Stimulated activated naive CD8-positive, alpha-beta T cell treated with anti-CD3 and anti-CD28 coated beads, Interleukin-15, amount 100 ng/mL, for 72 hours (primary cell): Measurements from ENCODE around the gene PEX5.
"Not testable (repeated sequence)": the region's sequence is repeated elsewhere in the genome, so short reads cannot be mapped to it uniquely, and the experiment has no call there.

Experiments
- ATAC-seq: fragments of 150-1000 bp; cut with Tn5 transposase; 2 replicates; pipeline ENCODE4 v1.10.0; 2021; ENCODE audit warnings: mild to moderate bottlenecking, moderate library complexity
- DNase-seq, 2 donors: peaks; one replicate each; pipeline ENCODE4 v3.0.0; 2021 to 2022
- H3K27ac Mint-ChIP-seq, 2 donors: one replicate each; pipeline ENCODE4 v1.8.0; 2022; ENCODE audit warnings: mild to moderate bottlenecking in 2 of 2, mixed read lengths in 2 of 2, moderate library complexity in 2 of 2
- H3K27me3 Mint-ChIP-seq: one replicate; pipeline ENCODE4 v1.8.0; 2022; ENCODE audit warnings: mixed read lengths
- H3K4me1 Mint-ChIP-seq: one replicate; pipeline ENCODE4 v1.8.0; 2022; ENCODE audit warnings: mild to moderate bottlenecking, mixed read lengths
- H3K4me3 Mint-ChIP-seq, 2 donors: one replicate each; pipeline ENCODE4 v1.8.0; 2022; ENCODE audit warnings: mild to moderate bottlenecking in 2 of 2, mixed read lengths in 2 of 2, moderate library complexity in 1 of 2
- H3K9me3 Mint-ChIP-seq, 2 donors: one replicate each; pipeline ENCODE4 v1.8.0; 2022; ENCODE audit warnings: mixed read lengths in 2 of 2

PEX5 gene

GRCh38 chr12:7221486-7221885 lies 32.0 kb downstream of the PEX5 start:
- H3K9me3 Mint-ChIP-seq = no peaks in the 10 kb centered on the region
- ATAC-seq = no peak
- H3K4me1 Mint-ChIP-seq = no peaks in the 10 kb centered on the region
- DNase-seq = no peak
- H3K4me3 Mint-ChIP-seq = no peak overlapping the region
- H3K27me3 Mint-ChIP-seq = no peaks in the 10 kb centered on the region
- H3K27ac Mint-ChIP-seq = no peak overlapping the region

GRCh38 chr12:7229741-7230140 lies 40.3 kb downstream of the PEX5 start:
- no peak for ATAC-seq
- Mint-ChIP-seq H3K4me3 (no peak overlapping the region), H3K4me1 (no peaks in the 10 kb centered on the region), H3K9me3 (no peaks in the 10 kb centered on the region), H3K27ac (no peak overlapping the region), H3K27me3 (peaks cover 10% of the 10 kb centered on the region)
- DNase-seq = no peak

GRCh38 chr12:7241404-7242005 lies 52.0 kb downstream of the PEX5 start:
- no peak for DNase-seq
- no peaks in the 10 kb centered on the region for H3K9me3 Mint-ChIP-seq
- peaks cover 5% of the 10 kb centered on the region for H3K27me3 Mint-ChIP-seq
- H3K4me3 Mint-ChIP-seq = no peak overlapping the region
- no peak overlapping the region for H3K27ac Mint-ChIP-seq
- H3K4me1 Mint-ChIP-seq = no peaks in the 10 kb centered on the region
- no peak for ATAC-seq

GRCh38 chr12:7242176-7243101 lies 53.0 kb downstream of the PEX5 start:
- Mint-ChIP-seq H3K4me3 (no peak overlapping the region), H3K27ac (no peak overlapping the region), H3K4me1 (no peaks in the 10 kb centered on the region), H3K9me3 (no peaks in the 10 kb centered on the region), H3K27me3 (peaks cover 5% of the 10 kb centered on the region)
- DNase-seq = no peak
- ATAC-seq = no peak

GRCh38 chr12:7251328-7251996 lies 62.0 kb downstream of the PEX5 start:
- H3K27ac Mint-ChIP-seq, DNase-seq, H3K4me1 Mint-ChIP-seq, H3K27me3 Mint-ChIP-seq, H3K4me3 Mint-ChIP-seq, ATAC-seq, H3K9me3 Mint-ChIP-seq: not testable (repeated sequence)

GRCh38 chr12:7259060-7259459 lies 69.6 kb downstream of the PEX5 start:
- H3K9me3 Mint-ChIP-seq = no peaks in the 10 kb centered on the region
- no peak overlapping the region for H3K27ac Mint-ChIP-seq
- no peak for ATAC-seq
- H3K4me3 Mint-ChIP-seq = no peak overlapping the region
- H3K27me3 Mint-ChIP-seq = no peaks in the 10 kb centered on the region
- DNase-seq = no peak
- no peaks in the 10 kb centered on the region for H3K4me1 Mint-ChIP-seq
